ENCODE data around the gene DOCK4.
"Not testable (repeated sequence)": the region's sequence is repeated elsewhere in the genome, so short reads cannot be mapped to it uniquely, and the experiment has no call there.

Gene DOCK4

DNA sequence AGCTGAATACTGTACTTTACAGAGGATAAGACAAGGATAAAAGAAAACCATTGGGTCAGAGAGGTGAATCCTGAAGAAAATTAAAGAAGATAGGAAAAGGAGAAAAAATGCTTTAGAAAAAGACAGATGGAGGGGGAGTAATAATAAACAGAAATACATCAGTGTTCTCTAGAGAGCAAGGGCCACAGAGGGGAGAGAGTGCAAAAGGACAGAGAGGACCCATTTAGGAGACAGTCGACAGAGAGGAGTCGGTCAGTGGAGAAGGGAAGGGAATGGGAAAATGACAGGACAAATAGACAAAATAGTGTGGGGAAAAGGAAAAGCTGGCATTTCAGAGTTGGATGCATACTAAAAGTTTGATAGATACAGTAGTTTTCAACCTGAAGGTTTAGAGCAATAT, 287.0 kb downstream of the DOCK4 start:
- Histone ChIP-seq H3K36me3 (ENCODE audit: control insufficient read depth, insufficient read depth, low read length) (no peaks in the 10 kb centered on the region), H3K27me3 (ENCODE audit: control insufficient read depth, insufficient read depth, low read length) (no peaks in the 10 kb centered on the region), H3K9me3 (ENCODE audit: control insufficient read depth, insufficient read depth, low read length) (no peaks in the 10 kb centered on the region), H3K4me3 (ENCODE audit: low read depth, low read length) (no peak overlapping the region), H3K27ac (ENCODE audit: low read depth, low read length) (no peak overlapping the region), H3K9ac (ENCODE audit: low read depth, low read length) (no peak overlapping the region), H3K4me1 (ENCODE audit: control insufficient read depth, insufficient read depth, low read length) (0 out of 2 replicates have a peak, but pooled peaks cover under 1% of the 10 kb centered on the region)

GRCh38 chr7:111918461-111918860, 287.7 kb downstream of the DOCK4 start:
- H3K9me3 ChIP-seq (ENCODE audit: control insufficient read depth, insufficient read depth, low read length) = no peaks in the 10 kb centered on the region
- H3K27ac ChIP-seq (ENCODE audit: low read depth, low read length) = no peak overlapping the region
- 0 out of 2 replicates have a peak, but pooled peaks cover 3% of the 10 kb centered on the region for H3K4me1 ChIP-seq (ENCODE audit: control insufficient read depth, insufficient read depth, low read length)
- H3K4me3 ChIP-seq (ENCODE audit: low read depth, low read length) = no peak overlapping the region
- H3K9ac ChIP-seq (ENCODE audit: low read depth, low read length) = no peak overlapping the region
- no peaks in the 10 kb centered on the region for H3K27me3 ChIP-seq (ENCODE audit: control insufficient read depth, insufficient read depth, low read length)
- H3K36me3 ChIP-seq (ENCODE audit: control insufficient read depth, insufficient read depth, low read length) = 0 out of 2 replicates have a peak, but pooled peaks cover 3% of the 10 kb centered on the region

DNA sequence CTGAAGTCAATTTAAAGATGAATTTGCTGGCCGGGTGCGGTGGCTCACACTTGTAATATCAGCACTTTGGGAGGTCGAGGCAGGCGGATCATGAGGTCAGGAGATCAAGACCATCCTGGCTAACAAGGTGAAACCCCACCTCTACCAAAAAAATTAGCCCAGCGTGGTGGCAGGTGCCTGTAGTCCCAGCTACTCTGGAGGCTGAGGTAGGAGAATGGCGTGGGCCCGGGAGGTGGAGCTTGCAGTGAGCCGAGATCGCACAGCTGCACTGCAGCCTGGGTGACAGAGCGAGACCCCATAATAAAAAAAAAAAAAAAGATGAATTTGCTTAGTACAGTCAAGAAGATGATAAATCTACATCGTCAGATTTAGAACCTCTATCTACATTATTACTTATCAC, 288.8 kb downstream of the DOCK4 start:
- not testable (repeated sequence) for H3K9ac ChIP-seq (ENCODE audit: low read depth, low read length); H3K9me3 ChIP-seq (ENCODE audit: control insufficient read depth, insufficient read depth, low read length); H3K36me3 ChIP-seq (ENCODE audit: control insufficient read depth, insufficient read depth, low read length); H3K27me3 ChIP-seq (ENCODE audit: control insufficient read depth, insufficient read depth, low read length); H3K4me1 ChIP-seq (ENCODE audit: control insufficient read depth, insufficient read depth, low read length); H3K4me3 ChIP-seq (ENCODE audit: low read depth, low read length); H3K27ac ChIP-seq (ENCODE audit: low read depth, low read length)

DNA sequence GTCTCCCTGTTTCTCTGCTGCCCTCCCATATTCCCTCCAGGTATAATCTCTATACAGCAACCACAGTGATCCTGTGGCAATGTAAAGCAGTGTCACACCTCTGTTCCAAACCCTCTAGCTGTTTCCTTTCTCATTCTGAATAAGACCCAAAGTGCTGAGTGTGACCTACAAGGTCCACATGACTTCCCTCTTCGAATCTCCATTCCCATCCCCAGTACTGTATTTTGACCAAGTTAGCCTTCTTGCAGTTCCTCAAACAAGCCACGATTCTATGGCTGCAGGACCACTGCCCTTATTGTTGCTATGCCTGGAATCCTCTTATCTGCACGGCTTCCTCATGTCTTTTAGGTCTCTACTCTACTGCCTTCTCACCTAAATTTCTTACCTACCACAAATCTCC, 291.9 kb downstream of the DOCK4 start:
- no peak overlapping the region for H3K27ac ChIP-seq (ENCODE audit: low read depth, low read length)
- H3K9me3 ChIP-seq (ENCODE audit: control insufficient read depth, insufficient read depth, low read length) = no peaks in the 10 kb centered on the region
- H3K36me3 ChIP-seq (ENCODE audit: control insufficient read depth, insufficient read depth, low read length) = 0 out of 2 replicates have a peak, but pooled peaks cover 3% of the 10 kb centered on the region
- no peaks in the 10 kb centered on the region for H3K27me3 ChIP-seq (ENCODE audit: control insufficient read depth, insufficient read depth, low read length)
- H3K4me3 ChIP-seq (ENCODE audit: low read depth, low read length) = no peak overlapping the region
- 0 out of 2 replicates have a peak, but pooled peaks cover 3% of the 10 kb centered on the region for H3K4me1 ChIP-seq (ENCODE audit: control insufficient read depth, insufficient read depth, low read length)
- no peak overlapping the region for H3K9ac ChIP-seq (ENCODE audit: low read depth, low read length)

DNA sequence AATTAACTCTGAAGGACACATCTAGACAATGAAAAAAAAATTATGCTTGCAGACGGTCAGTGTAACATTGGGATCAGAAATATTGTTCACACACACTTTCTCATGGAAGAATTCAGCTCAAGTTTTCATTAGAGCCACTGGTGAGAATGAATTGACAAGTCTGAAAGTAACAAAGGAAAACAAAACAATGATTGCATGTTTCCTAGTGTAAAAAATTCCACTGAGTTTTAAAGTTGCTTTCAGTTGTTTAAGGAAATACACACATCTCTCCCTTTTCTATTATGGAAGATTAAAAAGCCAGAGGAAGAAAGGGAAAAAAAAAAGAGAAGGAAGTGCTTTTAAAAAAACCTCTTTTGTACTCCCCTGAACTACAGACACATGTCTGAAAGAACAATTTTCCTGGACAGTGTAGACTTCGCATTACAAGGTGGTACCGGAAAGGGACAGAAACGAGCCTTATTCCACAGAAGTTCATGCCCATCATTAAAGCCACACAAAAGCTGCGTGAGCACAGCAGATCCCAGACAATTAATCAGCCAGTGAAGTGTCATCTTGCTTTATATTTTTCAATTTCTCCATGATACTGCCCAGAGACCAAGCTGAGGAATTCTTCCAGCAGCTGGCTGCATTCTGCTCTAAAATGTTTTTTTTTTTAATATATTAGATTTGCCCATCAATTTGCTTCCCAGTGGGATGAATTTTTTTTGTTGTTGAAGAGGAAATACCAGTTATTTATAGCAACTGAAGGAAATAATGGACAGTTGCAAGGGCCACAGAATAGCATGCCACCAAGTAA, 294.8 kb downstream of the DOCK4 start:
- Histone ChIP-seq H3K4me3 (ENCODE audit: low read depth, low read length) (no peak overlapping the region), H3K9me3 (ENCODE audit: control insufficient read depth, insufficient read depth, low read length) (no peaks in the 10 kb centered on the region), H3K27me3 (ENCODE audit: control insufficient read depth, insufficient read depth, low read length) (no peaks in the 10 kb centered on the region), H3K4me1 (ENCODE audit: control insufficient read depth, insufficient read depth, low read length) (0 out of 2 replicates have a peak, but pooled peaks cover 3% of the 10 kb centered on the region), H3K9ac (ENCODE audit: low read depth, low read length) (no peak overlapping the region), H3K36me3 (ENCODE audit: control insufficient read depth, insufficient read depth, low read length) (0 out of 2 replicates have a peak, but pooled peaks cover 4% of the 10 kb centered on the region), H3K27ac (ENCODE audit: low read depth, low read length) (no peak overlapping the region)

GRCh38 chr7:111910656-111911055, 295.5 kb downstream of the DOCK4 start:
- Histone ChIP-seq H3K4me1 (ENCODE audit: control insufficient read depth, insufficient read depth, low read length) (0 out of 2 replicates have a peak, but pooled peaks cover 3% of the 10 kb centered on the region), H3K27ac (ENCODE audit: low read depth, low read length) (no peak overlapping the region), H3K36me3 (ENCODE audit: control insufficient read depth, insufficient read depth, low read length) (0 out of 2 replicates have a peak, but pooled peaks cover 4% of the 10 kb centered on the region), H3K9me3 (ENCODE audit: control insufficient read depth, insufficient read depth, low read length) (no peaks in the 10 kb centered on the region), H3K4me3 (ENCODE audit: low read depth, low read length) (no peak overlapping the region), H3K9ac (ENCODE audit: low read depth, low read length) (no peak overlapping the region), H3K27me3 (ENCODE audit: control insufficient read depth, insufficient read depth, low read length) (no peaks in the 10 kb centered on the region)

DNA sequence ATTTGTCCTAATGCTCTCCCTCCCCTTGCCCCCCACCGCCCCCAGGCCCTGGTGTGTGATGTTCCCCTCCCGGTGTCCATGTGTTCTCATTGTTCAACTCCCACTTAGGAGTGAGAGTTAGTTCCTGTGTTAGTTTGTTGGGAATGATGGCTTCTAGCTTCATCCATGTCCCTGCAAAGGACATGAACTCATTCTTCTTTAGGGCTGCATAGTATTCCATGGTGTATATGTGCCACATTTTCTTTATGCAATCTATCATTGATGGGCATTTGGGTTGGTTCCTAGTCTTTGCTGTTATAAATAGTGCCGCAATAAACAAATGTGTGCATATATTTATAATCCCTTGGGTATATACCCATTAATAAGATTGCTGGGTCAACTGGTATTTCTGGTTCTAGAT, 297.5 kb downstream of the DOCK4 start:
- not testable (repeated sequence) for H3K4me1 ChIP-seq (ENCODE audit: control insufficient read depth, insufficient read depth, low read length); H3K36me3 ChIP-seq (ENCODE audit: control insufficient read depth, insufficient read depth, low read length)

DNA sequence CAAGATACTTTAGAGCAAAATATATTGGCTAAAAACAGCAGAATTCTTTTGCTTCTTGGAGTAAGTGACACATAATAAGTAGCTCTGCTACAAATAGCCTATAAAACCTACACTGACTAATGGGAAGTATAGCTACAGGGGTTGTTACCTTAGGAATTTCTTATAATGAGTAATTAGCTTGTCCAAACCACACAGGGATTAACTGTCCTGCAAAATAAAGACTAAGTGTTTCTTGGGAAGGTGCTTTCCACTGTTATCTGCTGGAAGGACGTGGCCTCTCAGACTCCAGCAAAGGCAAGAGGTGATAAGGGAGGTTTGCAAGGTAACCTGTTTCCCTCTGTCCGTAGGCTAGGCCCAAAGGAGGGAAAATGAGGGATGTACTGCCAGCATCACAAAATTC, 302.4 kb downstream of the DOCK4 start:
- Histone ChIP-seq H3K36me3 (ENCODE audit: control insufficient read depth, insufficient read depth, low read length) (0 out of 2 replicates have a peak, but pooled peaks cover 2% of the 10 kb centered on the region), H3K9me3 (ENCODE audit: control insufficient read depth, insufficient read depth, low read length) (no peaks in the 10 kb centered on the region), H3K27me3 (ENCODE audit: control insufficient read depth, insufficient read depth, low read length) (no peaks in the 10 kb centered on the region), H3K9ac (ENCODE audit: low read depth, low read length) (no peak overlapping the region), H3K4me1 (ENCODE audit: control insufficient read depth, insufficient read depth, low read length) (no peaks in the 10 kb centered on the region), H3K27ac (ENCODE audit: low read depth, low read length) (no peak overlapping the region), H3K4me3 (ENCODE audit: low read depth, low read length) (no peak overlapping the region)

More for the DNA sequence above, 297.5 kb downstream of the DOCK4 start:
- not testable (repeated sequence) for H3K27me3 ChIP-seq (ENCODE audit: control insufficient read depth, insufficient read depth, low read length); H3K4me3 ChIP-seq (ENCODE audit: low read depth, low read length); H3K9ac ChIP-seq (ENCODE audit: low read depth, low read length); H3K27ac ChIP-seq (ENCODE audit: low read depth, low read length); H3K9me3 ChIP-seq (ENCODE audit: control insufficient read depth, insufficient read depth, low read length)

GRCh38 chr7:111903016-111903415, 303.2 kb downstream of the DOCK4 start:
- Histone ChIP-seq H3K4me3 (ENCODE audit: low read depth, low read length) (no peak overlapping the region), H3K9ac (ENCODE audit: low read depth, low read length) (no peak overlapping the region), H3K9me3 (ENCODE audit: control insufficient read depth, insufficient read depth, low read length) (no peaks in the 10 kb centered on the region), H3K27me3 (ENCODE audit: control insufficient read depth, insufficient read depth, low read length) (no peaks in the 10 kb centered on the region), H3K4me1 (ENCODE audit: control insufficient read depth, insufficient read depth, low read length) (no peaks in the 10 kb centered on the region), H3K36me3 (ENCODE audit: control insufficient read depth, insufficient read depth, low read length) (0 out of 2 replicates have a peak, but pooled peaks cover 2% of the 10 kb centered on the region), H3K27ac (ENCODE audit: low read depth, low read length) (no peak overlapping the region)

- Histone ChIP-seq H3K27ac (ENCODE audit: low read depth, low read length) (no peak overlapping the region), H3K9ac (ENCODE audit: low read depth, low read length) (no peak overlapping the region), H3K4me3 (ENCODE audit: low read depth, low read length) (no peak overlapping the region), H3K36me3 (ENCODE audit: control insufficient read depth, insufficient read depth, low read length) (no peaks in the 10 kb centered on the region), H3K9me3 (ENCODE audit: control insufficient read depth, insufficient read depth, low read length) (no peaks in the 10 kb centered on the region), H3K27me3 (ENCODE audit: control insufficient read depth, insufficient read depth, low read length) (no peaks in the 10 kb centered on the region), H3K4me1 (ENCODE audit: control insufficient read depth, insufficient read depth, low read length) (no peaks in the 10 kb centered on the region)
Observed at GRCh38 chr7:111900283-111900682, 305.9 kb downstream of the DOCK4 start.

DNA sequence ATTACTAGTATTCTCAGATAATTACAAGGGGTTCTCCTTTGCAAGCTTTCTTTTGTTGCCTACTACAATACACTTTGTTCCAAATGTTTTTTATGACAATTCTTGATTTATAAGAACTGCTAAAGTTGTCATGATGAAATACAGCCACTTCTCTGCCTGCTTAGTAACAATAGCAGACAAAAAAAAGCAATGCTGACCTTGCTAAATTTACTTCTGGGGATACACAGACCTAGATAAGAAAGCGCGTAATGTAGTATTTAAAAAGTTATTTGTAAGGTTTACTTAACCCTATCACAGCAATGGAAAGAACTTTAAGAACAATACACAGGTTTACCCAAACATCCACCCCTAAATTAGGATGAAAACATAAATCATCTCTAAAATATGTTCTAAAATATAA, 311.1 kb downstream of the DOCK4 start:
- peaks cover 2% of the 10 kb centered on the region; the same call in 1 of the 2 replicates for H3K36me3 ChIP-seq (ENCODE audit: control insufficient read depth, insufficient read depth, low read length)

More for the DNA sequence above, 311.1 kb downstream of the DOCK4 start:
- no peaks in the 10 kb centered on the region for H3K9me3 ChIP-seq (ENCODE audit: control insufficient read depth, insufficient read depth, low read length)
- H3K4me1 ChIP-seq (ENCODE audit: control insufficient read depth, insufficient read depth, low read length) = no peaks in the 10 kb centered on the region
- H3K9ac ChIP-seq (ENCODE audit: low read depth, low read length) = no peak overlapping the region
- H3K27ac ChIP-seq (ENCODE audit: low read depth, low read length) = no peak overlapping the region
- no peak overlapping the region for H3K4me3 ChIP-seq (ENCODE audit: low read depth, low read length)
- no peaks in the 10 kb centered on the region for H3K27me3 ChIP-seq (ENCODE audit: control insufficient read depth, insufficient read depth, low read length)
